K562 (cell line): ENCODE data around the gene SYNE1. TPM values are rescaled to one million over a fixed set of nuclear protein-coding genes. Genes with fewer than 3 reads are reported as not detected.

Experiments
- ATAC-seq: fragments of 200-7000 bp; cut with Tn5 transposase; 3 replicates; pipeline ENCODE4 v1.9.1; 2020; ENCODE audit warnings: moderate library complexity
- BruUV-seq: library from RNA; stranded (reverse); fragments of 400-500 nt; replicated peaks from 2 replicates; lab custom pipeline; 2021; lab: Mats Ljungman, UMichigan
- CTCF ChIA-PET: fragments of 300-600 bp; formaldehyde crosslinking; extraction: SDS; loops from one replicate; lab custom pipeline; 2021; ENCODE audit warnings: low intra/inter-chr PET ratio; lab: Yijun Ruan, JAX
- POLR2A ChIA-PET: fragments of 300-600, 350-650 bp; sonication (Branson Sonifier 250); formaldehyde crosslinking; extraction: SDS; loops from one replicate; lab custom pipeline; 2021; ENCODE audit warnings: antibody characterized with exemption, inconsistent platforms; lab: Yijun Ruan, JAX
- DNase-seq, 4 experiments: peaks; one replicate each; pipeline versions ENCODE4 v3.0.0 to v3.0.0-alpha.2; 2011 to 2018; ENCODE audit warnings: low spot score in 3 of 4, mixed read lengths in 3 of 4; ENCODE audit errors: extremely low read depth in 1 of 4
- FAIRE-seq: peaks from 2 replicates; lab custom pipeline; 2011; peaks lifted over from hg19 to GRCh38; lab: Jason Lieb, UNC
- H2AFZ ChIP-seq: 2 replicates; pipeline ENCODE4 v1.6.0; 2011; ENCODE audit warnings: low read depth, low read length, control low read depth, inconsistent platforms
- H3K27ac ChIP-seq: fragments of 200-600 bp; 3 replicates; pipeline ENCODE4 v1.8.0; 2011; ENCODE audit warnings: low read depth, mild to moderate bottlenecking, control low read depth, inconsistent platforms, low read length, moderate library complexity, mixed read lengths; ENCODE audit errors: extremely low read depth
- H3K27me3 ChIP-seq, 2 experiments: fragments of 300-600 bp in 1 of 2; 2 replicates in 1 of 2; 3 replicates in 1 of 2; pipeline versions ENCODE4 v1.6.0 to v1.8.0; 2011; ENCODE audit warnings: inconsistent platforms in 2 of 2, low read length in 2 of 2, mild to moderate bottlenecking in 1 of 2, mixed read lengths in 1 of 2, moderate library complexity in 1 of 2; ENCODE audit not compliant: control insufficient read depth in 2 of 2, insufficient read depth in 2 of 2
- H3K36me3 ChIP-seq: fragments of 300-600 bp; 3 replicates; pipeline ENCODE4 v1.8.0; 2011; ENCODE audit warnings: mild to moderate bottlenecking, low read length, inconsistent platforms; ENCODE audit not compliant: control insufficient read depth, insufficient read depth
- H3K4me1 ChIP-seq, 2 experiments: fragments of 200-600 bp in 1 of 2; replicated peaks in 1 of 2; 2 replicates in 1 of 2; 3 replicates in 1 of 2; pipeline versions ENCODE4 v1.5.1 to v1.8.0; 2011; ENCODE audit warnings: inconsistent platforms in 2 of 2, low read length in 2 of 2, mild to moderate bottlenecking in 1 of 2, mixed read lengths in 1 of 2, moderate library complexity in 1 of 2; ENCODE audit not compliant: control insufficient read depth in 2 of 2, insufficient read depth in 2 of 2
- H3K4me2 ChIP-seq: 2 replicates; pipeline ENCODE4 v1.6.1; 2011; ENCODE audit warnings: low read length, control low read depth, inconsistent platforms, mixed read lengths; ENCODE audit not compliant: insufficient read depth
- H3K4me3 ChIP-seq: fragments of 200-600 bp; sonication (generic), shearing (Covaris generic); 2 replicates; pipeline ENCODE4 v1.5.1; 2016; ENCODE audit warnings: control low read depth, inconsistent platforms
- H3K79me2 ChIP-seq: fragments of 200-600 bp; 3 replicates; pipeline ENCODE4 v1.8.0; 2011; ENCODE audit warnings: low read length, inconsistent platforms; ENCODE audit not compliant: control insufficient read depth, insufficient read depth
- H3K9ac ChIP-seq, 2 experiments: 2 replicates each; pipeline versions ENCODE4 v1.6.0 to v1.6.1; 2011; ENCODE audit warnings: low read depth in 2 of 2, low read length in 2 of 2, control low read depth in 1 of 2, inconsistent platforms in 1 of 2, mild to moderate bottlenecking in 1 of 2, mixed read lengths in 1 of 2; ENCODE audit not compliant: insufficient read depth in 1 of 2
- H3K9me1 ChIP-seq: one replicate; pipeline ENCODE4 v1.6.0; 2011; ENCODE audit warnings: inconsistent platforms, mild to moderate bottlenecking, low read length, moderate library complexity; ENCODE audit not compliant: control insufficient read depth, insufficient read depth
- H3K9me3 ChIP-seq: replicated peaks from 2 replicates; pipeline ENCODE4 v1.5.1; 2011; ENCODE audit warnings: low read depth, low read length, inconsistent platforms; ENCODE audit not compliant: control insufficient read depth, insufficient read depth
- H4K20me1 ChIP-seq: replicated peaks from 2 replicates; pipeline ENCODE4 v1.6.1; 2011; ENCODE audit warnings: low read length, inconsistent platforms, mixed read lengths; ENCODE audit not compliant: control insufficient read depth, insufficient read depth
- BCL6 ChIP-seq: fragments of 250-450 bp; sonication (Bioruptor Pico); IDR thresholded peaks from 2 replicates; pipeline ENCODE4 v1.4.0; 2020
- CHD4 ChIP-seq: fragments of 200-600 bp; sonication (generic); IDR thresholded peaks from 3 replicates; pipeline ENCODE4 v1.6.1; 2012; ENCODE audit warnings: low read depth, mild to moderate bottlenecking, mixed read lengths, low read length, inconsistent platforms; ENCODE audit not compliant: insufficient read depth, insufficient replicate concordance, poor library complexity, severe bottlenecking
- FOS ChIP-seq: IDR thresholded peaks from 3 replicates; pipeline ENCODE4 v1.6.1; 2011; ENCODE audit not compliant: insufficient read length; ENCODE audit errors: extremely low read depth
- KLF1 ChIP-seq: fragments of 450-650 bp; IDR thresholded peaks from 2 replicates; pipeline ENCODE4 v1.6.1; 2016; ENCODE audit warnings: missing genetic modification characterization, missing compliant biosample characterization
- KLF6 ChIP-seq: fragments of 250-450 bp; sonication (Bioruptor Pico); IDR thresholded peaks from 2 replicates; pipeline ENCODE4 v1.4.0; 2020; ENCODE audit warnings: mild to moderate bottlenecking, moderate library complexity, borderline replicate concordance
- MECOM ChIP-seq: fragments of 250-450 bp; sonication (Bioruptor Pico); IDR thresholded peaks from 2 replicates; pipeline ENCODE4 v1.8.0; 2022; ENCODE audit warnings: inconsistent platforms
- PPARD ChIP-seq: fragments of 250-450 bp; sonication (Bioruptor Pico); IDR thresholded peaks from 2 replicates; pipeline ENCODE4 v1.8.0; 2022; ENCODE audit warnings: inconsistent platforms, mild to moderate bottlenecking, moderate library complexity
- TAF1 ChIP-seq: IDR thresholded peaks from 2 replicates; pipeline ENCODE4 v1.6.1; 2011; ENCODE audit warnings: mild to moderate bottlenecking, low read length, moderate library complexity; ENCODE audit not compliant: insufficient read depth, control insufficient read depth, severe bottlenecking; ENCODE audit errors: extremely low read depth
- TFAM ChIP-seq: fragments of 250-450 bp; sonication (Bioruptor Pico); conservative IDR thresholded peaks from 2 replicates; pipeline ENCODE4 v1.5.0; 2021; ENCODE audit warnings: mild to moderate bottlenecking, moderate library complexity
- XRCC3 ChIP-seq: fragments of 450-650 bp; IDR thresholded peaks from 2 replicates; pipeline ENCODE4 v1.6.1; 2017; ENCODE audit warnings: mild to moderate bottlenecking, moderate library complexity
- ZC3H11A ChIP-seq: IDR thresholded peaks from 2 replicates; pipeline ENCODE4 v1.6.1; 2012; ENCODE audit warnings: low read depth, low read length, improper control_type of control experiment
- WGBS: fragments of 100-300 bp; shearing (Covaris generic); methylation state at CpG from one replicate; pipeline ENCODE4 v1.1.6; 2016; ENCODE audit warnings: low coverage, mixed read lengths; ENCODE audit not compliant: insufficient coverage; ENCODE audit errors: missing lambda C conversion rate; 5-methylcytosine and 5-hydroxymethylcytosine counted together
- in situ Hi-C: fragments of 300-500 bp; cut with MboI; formaldehyde crosslinking; loops from 4 replicates; pipeline ENCODE4 v1.15.0; 2018; ENCODE audit warnings: inconsistent platforms, mixed read lengths
- intact Hi-C: fragments of 100-400 bp; cut with micrococcal nuclease; formaldehyde crosslinking; loops from 2 replicates; pipeline ENCODE4 v1.14.2; 2022
- polyA plus RNA-seq, 8 experiments: library from polyadenylated mRNA; depleted of rRNA in 4 of 8; stranded (reverse) in 5 of 8; unstranded in 3 of 8; fragments of >200 nt; fragmentation: Nextera tagmentation in 2 of 8; fragmentation: Illumina TruSeq in 1 of 8; extraction: Ambion mirVana in 2 of 8; extraction: Trizol in 1 of 8; gene quantifications; 2 replicates each; pipeline versions ENCODE4 v1.2.1 to v1.2.3, GENCODE V29; 2011 to 2014; ENCODE audit warnings: inconsistent platforms in 1 of 8, missing spikeins in 1 of 8
- total RNA-seq, 7 experiments: library from RNA; depleted of rRNA in 6 of 7; stranded (reverse); fragments of >200 nt in 6 of 7; fragmentation: Illumina TruSeq in 2 of 7; extraction: Trizol in 2 of 7; gene quantifications; 2 replicates each; pipeline versions ENCODE4 v1.2.1 to v1.2.3, GENCODE V29; 2011 to 2021; ENCODE audit warnings: low replicate concordance in 1 of 7
- TF ChIP-seq, protein P1 (sequence below): fragments of 250-450 bp; sonication (Bioruptor Pico); IDR thresholded peaks from 2 replicates; pipeline ENCODE4 v1.8.0; 2022; ENCODE audit warnings: moderate library complexity, mild to moderate bottlenecking, inconsistent platforms
- TF ChIP-seq, protein P2 (sequence below): sonication (generic); formaldehyde crosslinking; IDR thresholded peaks from 2 replicates; pipeline ENCODE4 v1.8.1; 2023; ENCODE audit warnings: mild to moderate bottlenecking, missing genetic modification reagents

SYNE1 gene
- total and polyA plus RNA-seq, 9 of the 15 experiments (the other 6 are each of a cell fraction or from before 2014, with no cell fraction given) = under 0.01 to 0.42 (median 0.08) TPM; not detected in 1

- intact Hi-C loops (no loop called here), in situ Hi-C loops (no loop called here)
- POLR2A ChIA-PET = no interaction called here
- H2AFZ ChIP-seq = no peak overlapping the region
- WGBS = 2% methylated on average over 10 of the region's 10 CpGs
- H3K27me3 ChIP-seq = no peaks in the 10 kb centered on the region
- no peaks in the 10 kb centered on the region for H3K36me3 ChIP-seq
- H3K27ac ChIP-seq = no peak overlapping the region
- no peaks in the 10 kb centered on the region for H3K9me3 ChIP-seq
- TF ChIP-seq CHD4 (no peak), BCL6 (CRISPR knock-in tag) (no peak), PPARD (CRISPR knock-in tag) (no peak), MECOM (CRISPR knock-in tag) (no peak), FOS (no peak), TAF1 (no peak), ZC3H11A (no peak), TFAM (CRISPR knock-in tag) (no peak), KLF1 (tag) (no peak), KLF6 (CRISPR knock-in tag) (no peak), XRCC3 (no peak)
- TF ChIP-seq, protein P1, sequence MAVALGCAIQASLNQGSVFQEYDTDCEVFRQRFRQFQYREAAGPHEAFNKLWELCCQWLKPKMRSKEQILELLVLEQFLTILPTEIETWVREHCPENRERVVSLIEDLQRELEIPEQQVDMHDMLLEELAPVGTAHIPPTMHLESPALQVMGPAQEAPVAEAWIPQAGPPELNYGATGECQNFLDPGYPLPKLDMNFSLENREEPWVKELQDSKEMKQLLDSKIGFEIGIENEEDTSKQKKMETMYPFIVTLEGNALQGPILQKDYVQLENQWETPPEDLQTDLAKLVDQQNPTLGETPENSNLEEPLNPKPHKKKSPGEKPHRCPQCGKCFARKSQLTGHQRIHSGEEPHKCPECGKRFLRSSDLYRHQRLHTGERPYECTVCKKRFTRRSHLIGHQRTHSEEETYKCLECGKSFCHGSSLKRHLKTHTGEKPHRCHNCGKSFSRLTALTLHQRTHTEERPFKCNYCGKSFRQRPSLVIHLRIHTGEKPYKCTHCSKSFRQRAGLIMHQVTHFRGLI (CRISPR knock-in tag) = no peak
- TF ChIP-seq, protein P2, sequence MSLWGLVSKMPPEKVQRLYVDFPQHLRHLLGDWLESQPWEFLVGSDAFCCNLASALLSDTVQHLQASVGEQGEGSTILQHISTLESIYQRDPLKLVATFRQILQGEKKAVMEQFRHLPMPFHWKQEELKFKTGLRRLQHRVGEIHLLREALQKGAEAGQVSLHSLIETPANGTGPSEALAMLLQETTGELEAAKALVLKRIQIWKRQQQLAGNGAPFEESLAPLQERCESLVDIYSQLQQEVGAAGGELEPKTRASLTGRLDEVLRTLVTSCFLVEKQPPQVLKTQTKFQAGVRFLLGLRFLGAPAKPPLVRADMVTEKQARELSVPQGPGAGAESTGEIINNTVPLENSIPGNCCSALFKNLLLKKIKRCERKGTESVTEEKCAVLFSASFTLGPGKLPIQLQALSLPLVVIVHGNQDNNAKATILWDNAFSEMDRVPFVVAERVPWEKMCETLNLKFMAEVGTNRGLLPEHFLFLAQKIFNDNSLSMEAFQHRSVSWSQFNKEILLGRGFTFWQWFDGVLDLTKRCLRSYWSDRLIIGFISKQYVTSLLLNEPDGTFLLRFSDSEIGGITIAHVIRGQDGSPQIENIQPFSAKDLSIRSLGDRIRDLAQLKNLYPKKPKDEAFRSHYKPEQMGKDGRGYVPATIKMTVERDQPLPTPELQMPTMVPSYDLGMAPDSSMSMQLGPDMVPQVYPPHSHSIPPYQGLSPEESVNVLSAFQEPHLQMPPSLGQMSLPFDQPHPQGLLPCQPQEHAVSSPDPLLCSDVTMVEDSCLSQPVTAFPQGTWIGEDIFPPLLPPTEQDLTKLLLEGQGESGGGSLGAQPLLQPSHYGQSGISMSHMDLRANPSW (CRISPR knock-in tag) = no peak
- H3K79me2 ChIP-seq = no peaks in the 10 kb centered on the region
- H3K9me1 ChIP-seq = no peaks in the 10 kb centered on the region
- H4K20me1 ChIP-seq = no peaks in the 10 kb centered on the region
- no peak overlapping the region for H3K4me2 ChIP-seq
- CTCF ChIA-PET = no interaction called here
- no peak for DNase-seq
- H3K9ac ChIP-seq = no peak overlapping the region
- no TSS peak for BruUV-seq
- FAIRE-seq = no peak
- H3K4me3 ChIP-seq = no peak overlapping the region
- ATAC-seq = no peak
- no peaks in the 10 kb centered on the region for H3K4me1 ChIP-seq
These were observed 28.0 kb downstream of the SYNE1 start for GRCh38 chr6:152609125-152609670.
